GM20431 (cell line): ENCODE results near the gene PHETA2.

ENCODE experiments used
- in situ Hi-C: fragments of 300-500 bp; cut with MseI, MboI; formaldehyde crosslinking; loops from one replicate; pipeline ENCODE4 v1.15.0; 2020; ENCODE audit warnings: low sequenced_read_pairs; ENCODE audit not compliant: unreplicated experiment

Gene PHETA2, protein sequence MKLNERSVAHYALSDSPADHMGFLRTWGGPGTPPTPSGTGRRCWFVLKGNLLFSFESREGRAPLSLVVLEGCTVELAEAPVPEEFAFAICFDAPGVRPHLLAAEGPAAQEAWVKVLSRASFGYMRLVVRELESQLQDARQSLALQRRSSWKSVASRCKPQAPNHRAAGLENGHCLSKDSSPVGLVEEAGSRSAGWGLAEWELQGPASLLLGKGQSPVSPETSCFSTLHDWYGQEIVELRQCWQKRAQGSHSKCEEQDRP

DNA sequence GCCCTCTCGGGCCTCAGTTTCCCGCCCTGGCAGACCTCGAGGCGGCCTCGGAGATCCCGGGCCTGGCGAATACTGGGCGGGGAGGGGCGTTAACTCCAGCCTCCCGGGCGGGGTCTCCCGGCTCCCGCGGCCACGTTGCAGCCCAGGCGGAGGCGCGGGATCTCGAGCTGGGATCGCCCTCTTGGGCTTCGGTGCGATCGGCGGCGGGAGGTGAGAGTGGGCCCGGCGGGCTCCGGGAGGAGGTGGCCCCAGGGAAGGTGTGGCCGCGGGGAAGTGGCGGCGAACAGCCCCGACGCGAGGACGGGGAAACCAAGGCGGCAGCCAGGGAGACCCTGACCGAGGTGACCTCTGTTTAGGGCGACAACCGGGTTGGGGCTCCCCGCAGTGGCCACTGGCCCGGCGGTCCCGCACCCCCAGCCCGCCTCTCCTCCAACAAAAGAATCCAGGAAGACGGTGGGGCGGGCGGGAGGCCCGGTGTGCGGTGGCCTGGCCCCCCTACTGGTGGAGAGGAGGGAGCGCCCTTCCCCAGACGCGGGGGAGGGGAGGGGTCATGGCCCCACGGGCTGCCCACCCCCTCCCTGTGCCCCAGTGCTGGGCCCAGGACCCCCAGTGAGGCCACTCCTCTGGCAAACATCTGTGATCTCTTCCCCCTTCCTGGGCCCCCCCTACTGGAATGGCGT is at the start of gene PHETA2:
PHETA2 (plus strand) TSS at position 117 of the 680 bp plus-strand sequence. CDS start 3,046 bp downstream, outside the sequence.
- in situ Hi-C loops: no loop called here

- in situ Hi-C loops: no loop called here
Observed at GRCh38 chr22:42025421-42025820, 48.6 kb upstream of the PHETA2 start.

GRCh38 chr22:42026705-42027104 is 47.3 kb upstream of the PHETA2 start:
- in situ Hi-C loops: no loop called here

DNA sequence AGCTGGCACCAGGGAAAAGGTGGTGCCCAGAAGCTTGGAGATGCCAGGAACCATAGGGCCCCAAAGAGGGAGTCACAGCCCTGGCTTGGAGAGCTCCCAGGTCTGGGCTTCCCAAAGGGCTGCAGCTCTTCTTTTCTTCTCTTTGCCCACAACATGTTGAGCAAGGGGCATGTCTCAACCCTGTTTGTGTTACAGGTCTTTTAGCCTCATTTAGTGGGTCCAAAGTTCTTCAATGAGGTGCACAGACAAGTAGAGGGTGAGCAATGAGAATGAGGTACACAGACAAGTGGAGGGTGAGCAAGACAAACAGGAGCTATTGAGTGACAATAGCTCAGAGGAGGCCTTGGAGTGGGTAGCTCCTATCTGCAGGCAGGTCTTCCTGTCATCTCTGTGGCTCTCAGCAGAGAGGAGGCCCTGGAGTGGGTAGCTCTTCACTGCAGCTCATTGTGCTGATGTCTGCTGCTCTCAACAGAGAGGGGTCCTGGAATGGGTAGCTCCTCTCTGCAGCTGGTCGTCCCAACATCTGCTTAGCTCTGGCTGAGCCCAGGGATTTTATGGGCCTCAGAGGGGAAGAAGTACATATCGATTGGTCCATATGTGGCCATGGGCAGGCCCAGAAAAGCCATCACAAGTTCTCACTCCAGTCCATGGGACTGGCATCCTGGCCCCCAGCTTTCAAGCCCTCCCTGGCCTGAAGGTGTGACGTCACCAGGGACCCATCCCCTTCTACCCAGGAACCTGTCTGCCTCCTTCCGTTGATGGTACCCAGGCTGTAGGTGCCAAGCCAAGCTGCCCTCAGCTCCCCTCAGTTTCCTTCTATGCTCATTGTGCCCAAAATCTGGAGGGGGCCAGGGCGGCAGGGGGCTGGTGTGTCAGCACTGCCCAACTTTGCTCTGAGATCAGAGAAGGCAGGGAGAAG is 40.5 kb upstream of the PHETA2 start:
- in situ Hi-C loops: no loop called here

DNA sequence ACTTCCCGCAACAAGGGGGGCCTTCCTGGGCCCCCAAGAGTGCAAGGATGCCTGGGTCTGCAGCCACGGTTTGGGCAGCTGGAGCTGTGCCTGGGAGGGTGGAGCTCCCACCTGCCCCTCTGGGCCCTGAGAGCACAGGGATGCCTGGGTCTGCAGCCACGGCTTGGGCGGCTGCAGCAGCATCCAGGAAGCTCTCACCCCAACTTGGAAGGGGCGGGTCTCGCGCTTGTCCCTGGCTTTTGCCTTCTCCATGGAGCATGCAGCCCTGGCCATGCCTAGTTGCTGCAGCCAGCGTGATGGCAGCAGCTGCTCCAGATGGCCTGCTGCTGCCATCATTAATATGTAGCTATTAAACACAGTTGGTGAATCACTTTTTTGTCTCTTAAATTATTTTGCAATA is 38.8 kb upstream of the PHETA2 start:
- in situ Hi-C loops: no loop called here

DNA sequence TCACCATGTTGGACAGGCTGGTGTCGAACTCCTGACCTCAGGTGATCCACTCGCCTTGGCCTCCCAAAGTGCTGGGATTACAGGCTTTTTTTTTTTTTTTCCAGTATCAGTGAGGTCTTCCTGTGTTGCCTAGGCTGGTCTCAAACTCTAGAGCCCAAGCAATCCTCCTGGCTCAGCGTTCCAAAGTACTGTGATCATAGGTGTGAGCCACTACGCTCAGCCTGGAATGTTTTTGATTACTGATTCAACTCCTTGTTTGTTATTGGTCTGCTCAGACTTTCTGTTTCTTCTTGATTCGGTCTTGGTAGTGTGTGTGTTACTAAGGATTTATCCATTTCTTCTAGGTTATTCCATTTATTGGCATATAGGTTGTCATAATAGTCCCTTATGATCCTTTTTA is 34.8 kb upstream of the PHETA2 start:
- in situ Hi-C loops: no loop called here

DNA sequence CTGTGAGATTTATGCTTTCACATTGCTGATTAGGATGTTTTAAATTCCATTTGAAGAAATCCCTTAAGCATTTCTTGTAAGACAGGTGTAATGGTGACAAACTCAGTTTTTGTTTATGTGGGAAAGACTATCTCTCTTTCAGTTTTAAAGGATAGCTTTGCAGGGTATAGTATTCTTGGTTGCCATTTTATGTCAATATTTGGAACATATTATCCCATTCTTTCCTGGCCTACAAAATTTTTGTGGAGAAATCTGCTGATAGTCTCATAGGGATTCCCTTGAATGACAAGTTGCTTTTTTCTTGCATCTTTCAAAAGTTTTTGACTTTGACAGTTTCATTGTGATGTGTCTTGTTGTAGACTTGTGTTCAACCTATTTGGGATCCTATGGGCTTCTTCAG is 32.3 kb upstream of the PHETA2 start:
- in situ Hi-C loops: no loop called here

- in situ Hi-C loops: no loop called here
Observed at GRCh38 chr22:42050641-42051180, 23.3 kb upstream of the PHETA2 start.

DNA sequence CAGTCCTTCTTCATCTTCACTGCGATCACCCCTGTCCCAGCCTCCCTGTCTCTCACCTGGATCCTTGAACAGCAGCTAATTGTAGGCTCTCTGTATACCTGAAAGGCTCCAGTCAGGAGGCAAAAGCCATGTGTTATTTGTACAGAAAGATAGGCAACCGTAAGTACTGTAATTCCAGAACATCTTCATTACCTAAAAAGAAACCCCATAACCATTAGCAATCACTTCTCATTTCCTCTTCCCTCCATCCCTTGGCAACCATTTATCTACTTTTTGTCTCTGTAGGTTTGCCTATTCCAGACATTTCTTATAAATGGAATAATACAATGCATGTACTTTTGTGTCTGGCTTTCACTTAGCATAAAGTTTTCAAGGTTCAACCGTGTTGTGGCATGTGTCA is 21.3 kb upstream of the PHETA2 start:
- in situ Hi-C loops: no loop called here

GRCh38 chr22:42056757-42057511 is 17.1 kb upstream of the PHETA2 start:
- in situ Hi-C loops: no loop called here

DNA sequence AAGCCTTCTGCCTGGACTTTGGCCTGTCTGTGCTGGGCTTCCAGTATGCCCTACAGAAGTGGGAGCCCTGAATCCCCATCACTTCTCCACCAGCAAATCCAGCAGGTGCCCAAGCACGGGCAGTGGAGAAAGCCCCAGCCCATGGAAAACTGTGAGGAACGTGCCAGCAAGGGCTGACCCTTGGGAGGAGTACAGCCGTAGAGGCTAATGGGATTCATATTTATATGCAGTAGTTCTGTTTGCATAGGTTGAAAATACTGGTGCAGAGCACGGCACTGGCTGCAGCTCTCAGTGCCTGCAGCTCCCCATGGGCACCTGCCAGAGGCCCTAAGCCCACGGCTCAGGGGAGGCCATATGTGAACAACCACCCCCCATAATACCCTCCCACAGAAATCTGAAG is 13.6 kb upstream of the PHETA2 start:
- in situ Hi-C loops: no loop called here

- in situ Hi-C loops: no loop called here
Observed at GRCh38 chr22:42061041-42061440, 13.0 kb upstream of the PHETA2 start.

DNA sequence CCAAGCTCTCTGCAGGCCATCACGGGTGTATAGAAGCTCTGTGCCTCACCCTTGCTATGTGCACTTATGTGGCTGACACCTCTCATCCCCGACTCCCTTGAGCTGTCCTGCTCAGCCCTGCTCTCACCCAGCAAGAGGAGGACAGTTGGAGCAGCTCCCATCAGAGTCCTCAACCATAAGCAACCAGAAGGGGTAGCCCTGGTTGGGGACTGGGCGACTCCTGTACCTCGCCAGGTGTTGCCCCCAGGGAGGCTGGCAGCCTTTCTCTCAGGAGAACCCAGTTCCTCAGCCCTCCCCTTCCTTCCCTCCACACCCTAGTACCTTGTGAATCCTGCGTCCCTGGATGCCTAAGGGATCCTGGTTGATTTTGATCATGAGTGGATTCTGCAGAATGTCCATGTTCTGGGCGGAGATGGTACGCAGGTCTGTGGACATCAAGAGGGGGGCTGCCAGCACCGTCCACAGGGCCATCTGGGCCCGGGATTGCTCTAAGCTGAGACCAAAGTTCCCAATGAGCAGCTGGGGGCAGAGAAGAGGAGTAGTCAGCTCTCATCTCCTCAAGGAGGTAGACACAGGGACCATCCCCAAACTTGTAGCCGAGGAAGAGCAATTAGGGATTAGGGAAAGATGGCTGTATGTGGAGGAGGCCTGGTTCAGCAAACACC is 11.4 kb upstream of the PHETA2 start:
- in situ Hi-C loops: no loop called here

- in situ Hi-C loops: no loop called here
Observed at GRCh38 chr22:42064629-42065028, 9.4 kb upstream of the PHETA2 start.

DNA sequence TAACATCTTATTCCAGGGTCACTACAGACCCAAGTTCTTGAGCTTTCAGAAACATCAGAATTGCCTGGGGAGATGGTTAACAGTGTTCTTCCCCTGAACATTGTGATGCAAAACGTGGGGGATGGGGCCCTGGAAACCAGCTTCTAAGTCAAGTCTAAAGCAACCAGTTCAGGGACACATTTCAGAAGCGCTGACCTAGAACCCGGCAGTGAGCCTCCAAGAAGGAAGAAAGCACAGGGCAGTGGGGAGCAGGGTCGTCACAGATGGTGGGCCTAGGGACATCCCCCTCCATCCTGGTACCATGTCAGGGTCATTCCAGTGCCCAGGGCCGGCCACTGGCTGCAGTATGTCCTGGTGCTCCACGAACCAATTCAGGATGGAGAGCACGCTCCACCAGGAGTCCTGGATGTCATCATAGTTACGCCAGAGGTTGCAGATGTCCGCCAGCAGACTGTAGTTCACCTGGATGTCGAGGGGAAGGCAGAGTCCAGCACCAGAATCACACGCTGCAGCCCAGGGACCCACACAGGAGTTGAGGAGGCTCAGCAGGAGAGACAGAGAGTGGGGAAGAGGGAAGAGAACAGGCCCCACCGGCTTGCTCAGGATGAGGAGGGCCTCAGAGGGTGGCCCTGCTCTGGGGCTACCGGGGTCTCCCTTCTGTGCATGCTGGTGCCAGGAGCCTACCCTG is 8.5 kb upstream of the PHETA2 start:
- in situ Hi-C loops: no loop called here

- in situ Hi-C loops: no loop called here
Observed at GRCh38 chr22:42066126-42066761, 7.8 kb upstream of the PHETA2 start.

DNA sequence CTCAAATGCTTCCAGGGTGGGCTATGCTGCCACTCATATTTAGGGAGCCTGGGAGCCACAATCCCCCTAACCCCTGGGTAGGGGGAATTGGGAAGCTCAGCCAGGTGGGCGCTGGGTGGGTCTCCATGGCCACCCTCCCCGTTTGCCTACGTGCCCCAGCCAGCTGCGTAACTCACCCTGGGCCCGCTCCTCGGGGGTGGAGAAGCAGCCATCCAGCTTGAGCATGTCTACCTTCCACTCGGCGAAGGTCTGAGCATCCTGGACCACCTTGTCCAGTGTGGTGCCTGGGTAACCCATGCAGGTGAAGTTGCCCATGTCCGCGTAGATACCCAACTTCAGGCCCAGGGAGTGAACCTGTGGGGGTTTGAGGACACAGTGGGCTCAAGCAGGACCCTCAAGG is 7.1 kb upstream of the PHETA2 start:
- in situ Hi-C loops: no loop called here

DNA sequence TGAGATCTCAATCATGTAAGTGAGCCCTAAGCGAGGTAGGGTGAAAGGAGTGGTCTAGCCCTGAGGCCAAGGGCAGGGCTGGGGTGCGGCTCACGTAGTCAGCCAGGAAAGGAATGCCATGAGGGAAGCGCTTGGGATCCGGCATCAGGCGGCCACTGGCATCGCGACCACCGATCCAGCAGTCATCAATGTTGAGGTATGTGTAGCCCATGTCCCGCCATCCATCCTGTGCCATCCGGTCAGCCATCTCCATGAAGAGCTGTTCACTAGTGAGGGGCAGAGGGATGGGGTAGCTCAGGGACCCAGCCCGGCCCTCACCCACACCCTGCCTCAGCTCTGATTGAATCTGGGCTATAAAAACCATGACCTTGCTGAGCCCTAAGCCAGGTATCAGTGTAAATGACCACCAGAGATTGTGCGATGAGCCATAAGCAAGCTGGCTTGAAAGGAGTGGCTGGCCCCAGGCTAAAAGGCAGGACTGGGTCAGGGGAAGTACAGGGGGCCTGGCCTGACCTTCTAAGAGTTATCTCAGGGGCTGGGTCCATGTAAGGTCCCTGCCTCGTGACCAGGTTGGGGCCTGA is 6.3 kb upstream of the PHETA2 start:
- in situ Hi-C loops: no loop called here
